Ishikawa (cell line): Measurements from ENCODE around the gene CARS1.

Source experiments
- CEBPB ChIP-seq: IDR thresholded peaks from 2 replicates; pipeline ENCODE4 v1.6.1; 2012
- CREB1 ChIP-seq: IDR thresholded peaks from 2 replicates; pipeline ENCODE4 v1.6.1; 2012; ENCODE audit warnings: low read depth
- EGR1 ChIP-seq: IDR thresholded peaks from 2 replicates; pipeline ENCODE4 v1.6.1; 2012
- EP300 ChIP-seq: IDR thresholded peaks from 2 replicates; pipeline ENCODE4 v1.6.1; 2012; ENCODE audit warnings: borderline replicate concordance
- FOXM1 ChIP-seq: IDR thresholded peaks from 2 replicates; pipeline ENCODE4 v1.6.1; 2012; ENCODE audit warnings: low read depth, borderline replicate concordance
- NFIC ChIP-seq: IDR thresholded peaks from 2 replicates; pipeline ENCODE4 v1.6.1; 2012
- RAD21 ChIP-seq: IDR thresholded peaks from 2 replicates; pipeline ENCODE4 v1.6.1; 2012; ENCODE audit warnings: low read depth
- TAF1 ChIP-seq: IDR thresholded peaks from 2 replicates; pipeline ENCODE4 v1.6.1; 2012; ENCODE audit warnings: low read depth, mild to moderate bottlenecking
- TCF12 ChIP-seq: IDR thresholded peaks from 2 replicates; pipeline ENCODE4 v1.6.1; 2012; ENCODE audit warnings: low read depth
- TEAD4 ChIP-seq: IDR thresholded peaks from 2 replicates; pipeline ENCODE4 v1.6.1; 2012
- YY1 ChIP-seq: IDR thresholded peaks from 2 replicates; pipeline ENCODE4 v1.6.1; 2012; ENCODE audit warnings: low read depth
- ZBTB7A ChIP-seq: IDR thresholded peaks from 2 replicates; pipeline ENCODE4 v1.6.1; 2012; ENCODE audit warnings: low read depth
- TF ChIP-seq, protein P1 (sequence below): IDR thresholded peaks from 2 replicates; pipeline ENCODE4 v1.6.1; 2012
- TF ChIP-seq, protein P2 (sequence below): IDR thresholded peaks from 2 replicates; pipeline ENCODE4 v1.6.1; 2012
- TF ChIP-seq, protein P3 (sequence below): IDR thresholded peaks from 2 replicates; pipeline ENCODE4 v1.6.1; 2012; ENCODE audit warnings: low read depth, mild to moderate bottlenecking

The CARS1 gene

DNA sequence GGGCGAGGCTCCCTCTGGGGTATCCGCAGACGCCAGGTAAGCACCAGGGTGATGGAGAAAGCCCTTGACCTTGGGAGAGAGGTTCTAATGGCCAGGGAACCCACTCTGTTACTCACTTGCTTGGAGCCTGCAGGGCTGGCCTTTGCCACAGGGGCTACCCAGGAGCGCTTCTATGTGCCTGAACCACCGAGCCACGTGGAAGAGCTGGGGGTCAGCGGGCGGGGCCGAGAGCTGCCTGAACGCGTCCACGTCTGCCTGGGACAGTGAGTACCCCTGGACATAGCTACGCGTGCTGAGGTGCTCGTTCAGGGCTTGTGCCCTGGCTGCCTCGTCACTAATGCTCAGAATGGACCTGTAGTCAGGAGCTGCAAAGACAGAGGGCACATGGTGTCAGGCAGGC is 9.6 kb downstream of the CARS1 start:
- TF ChIP-seq CEBPB, result no peak
- TF ChIP-seq TCF12, result no peak
- TF ChIP-seq, protein P1, sequence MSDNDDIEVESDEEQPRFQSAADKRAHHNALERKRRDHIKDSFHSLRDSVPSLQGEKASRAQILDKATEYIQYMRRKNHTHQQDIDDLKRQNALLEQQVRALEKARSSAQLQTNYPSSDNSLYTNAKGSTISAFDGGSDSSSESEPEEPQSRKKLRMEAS, result no peak
- TF ChIP-seq FOXM1, result no peak
- no peak for TF ChIP-seq TAF1
- no peak for TF ChIP-seq EGR1
- no peak for TF ChIP-seq ZBTB7A
- no peak for TF ChIP-seq EP300
- TF ChIP-seq TEAD4, result no peak
- TF ChIP-seq YY1, result no peak
- TF ChIP-seq CREB1, result no peak
- no peak for TF ChIP-seq RAD21

DNA sequence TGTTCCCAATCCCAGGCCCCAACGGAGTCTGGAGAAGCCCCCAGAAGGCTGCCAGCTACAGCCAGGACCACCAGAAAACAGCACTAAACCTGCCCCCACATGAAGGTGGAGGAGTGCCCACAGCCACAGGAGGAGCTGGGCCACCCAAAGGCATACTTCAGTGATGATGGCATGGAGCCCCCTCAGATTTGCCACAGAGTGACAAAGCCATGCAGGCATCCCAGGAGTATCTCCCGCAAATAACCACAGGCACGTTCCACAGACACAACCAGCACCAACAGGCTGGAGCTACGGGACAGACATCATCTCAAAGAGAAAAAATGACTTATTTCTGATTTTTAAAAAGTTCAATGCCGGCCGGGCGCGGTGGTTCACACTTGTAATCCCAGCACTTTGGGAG is 10.6 kb downstream of the CARS1 start:
- TF ChIP-seq, protein P1, result no peak
- TF ChIP-seq YY1 (no peak), EGR1 (no peak), TAF1 (no peak), EP300 (no peak), ZBTB7A (no peak), TEAD4 (no peak), CREB1 (no peak), CEBPB (no peak), FOXM1 (no peak), TCF12 (no peak)
- TF ChIP-seq, protein P2, sequence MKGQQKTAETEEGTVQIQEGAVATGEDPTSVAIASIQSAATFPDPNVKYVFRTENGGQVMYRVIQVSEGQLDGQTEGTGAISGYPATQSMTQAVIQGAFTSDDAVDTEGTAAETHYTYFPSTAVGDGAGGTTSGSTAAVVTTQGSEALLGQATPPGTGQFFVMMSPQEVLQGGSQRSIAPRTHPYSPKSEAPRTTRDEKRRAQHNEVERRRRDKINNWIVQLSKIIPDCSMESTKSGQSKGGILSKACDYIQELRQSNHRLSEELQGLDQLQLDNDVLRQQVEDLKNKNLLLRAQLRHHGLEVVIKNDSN, result no peak
- TF ChIP-seq, protein P3, sequence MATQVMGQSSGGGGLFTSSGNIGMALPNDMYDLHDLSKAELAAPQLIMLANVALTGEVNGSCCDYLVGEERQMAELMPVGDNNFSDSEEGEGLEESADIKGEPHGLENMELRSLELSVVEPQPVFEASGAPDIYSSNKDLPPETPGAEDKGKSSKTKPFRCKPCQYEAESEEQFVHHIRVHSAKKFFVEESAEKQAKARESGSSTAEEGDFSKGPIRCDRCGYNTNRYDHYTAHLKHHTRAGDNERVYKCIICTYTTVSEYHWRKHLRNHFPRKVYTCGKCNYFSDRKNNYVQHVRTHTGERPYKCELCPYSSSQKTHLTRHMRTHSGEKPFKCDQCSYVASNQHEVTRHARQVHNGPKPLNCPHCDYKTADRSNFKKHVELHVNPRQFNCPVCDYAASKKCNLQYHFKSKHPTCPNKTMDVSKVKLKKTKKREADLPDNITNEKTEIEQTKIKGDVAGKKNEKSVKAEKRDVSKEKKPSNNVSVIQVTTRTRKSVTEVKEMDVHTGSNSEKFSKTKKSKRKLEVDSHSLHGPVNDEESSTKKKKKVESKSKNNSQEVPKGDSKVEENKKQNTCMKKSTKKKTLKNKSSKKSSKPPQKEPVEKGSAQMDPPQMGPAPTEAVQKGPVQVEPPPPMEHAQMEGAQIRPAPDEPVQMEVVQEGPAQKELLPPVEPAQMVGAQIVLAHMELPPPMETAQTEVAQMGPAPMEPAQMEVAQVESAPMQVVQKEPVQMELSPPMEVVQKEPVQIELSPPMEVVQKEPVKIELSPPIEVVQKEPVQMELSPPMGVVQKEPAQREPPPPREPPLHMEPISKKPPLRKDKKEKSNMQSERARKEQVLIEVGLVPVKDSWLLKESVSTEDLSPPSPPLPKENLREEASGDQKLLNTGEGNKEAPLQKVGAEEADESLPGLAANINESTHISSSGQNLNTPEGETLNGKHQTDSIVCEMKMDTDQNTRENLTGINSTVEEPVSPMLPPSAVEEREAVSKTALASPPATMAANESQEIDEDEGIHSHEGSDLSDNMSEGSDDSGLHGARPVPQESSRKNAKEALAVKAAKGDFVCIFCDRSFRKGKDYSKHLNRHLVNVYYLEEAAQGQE, result no peak

DNA sequence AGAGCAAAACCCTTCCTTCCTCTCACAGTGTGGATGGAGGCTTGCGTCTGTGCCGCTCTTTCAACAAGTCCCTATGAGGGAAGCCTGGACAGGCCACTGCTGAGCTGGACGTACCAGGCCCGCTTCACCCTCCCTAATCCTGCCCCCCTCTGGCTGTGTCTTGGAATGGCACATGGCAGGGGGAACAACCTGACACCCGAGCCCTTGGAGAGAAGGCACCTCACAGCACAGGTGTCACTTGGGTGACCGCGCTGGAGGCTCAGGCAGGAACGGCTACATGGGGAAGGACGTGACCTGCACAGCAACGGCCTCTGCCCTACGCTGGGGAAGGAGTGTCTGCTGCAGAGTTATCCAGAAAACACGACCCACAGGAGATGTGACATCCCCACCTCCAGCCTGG is 11.0 kb downstream of the CARS1 start:
- TF ChIP-seq, protein P2, result no peak
- TF ChIP-seq CREB1, result no peak
- TF ChIP-seq EP300, result no peak
- TF ChIP-seq RAD21, result peak; percentile 22; the same call in 1 of the 2 replicates

DNA sequence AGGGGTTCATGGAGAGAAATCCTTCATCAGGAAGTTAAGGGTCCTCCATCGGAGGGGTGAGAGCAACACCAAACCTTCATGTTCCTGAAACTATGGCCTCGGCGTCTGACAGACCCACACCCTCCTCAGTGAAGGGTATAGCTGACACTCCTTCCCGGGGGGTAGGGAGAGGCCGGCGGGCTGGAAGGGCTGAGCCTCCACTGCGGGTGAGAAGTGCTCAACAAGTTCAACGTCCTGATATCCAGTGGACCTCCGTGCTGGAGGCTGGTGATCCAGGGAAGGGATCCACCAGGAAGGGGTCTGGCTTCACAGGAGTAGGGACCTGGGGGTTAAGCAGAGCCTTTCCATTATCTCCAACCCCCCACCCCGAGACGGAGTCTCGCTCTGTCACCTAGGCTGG is 12.3 kb downstream of the CARS1 start:
- TF ChIP-seq, protein P1, result no peak
- TF ChIP-seq TEAD4, result no peak
- TF ChIP-seq RAD21, result no peak
- no peak for TF ChIP-seq EGR1
- no peak for TF ChIP-seq YY1
- TF ChIP-seq, protein P2, result no peak
- no peak for TF ChIP-seq NFIC
- TF ChIP-seq CREB1, result no peak
- TF ChIP-seq EP300, result no peak
- no peak for TF ChIP-seq FOXM1
- no peak for TF ChIP-seq TCF12
- TF ChIP-seq TAF1, result no peak
- no peak for TF ChIP-seq ZBTB7A
- TF ChIP-seq, protein P3, result no peak
- TF ChIP-seq CEBPB, result no peak

DNA sequence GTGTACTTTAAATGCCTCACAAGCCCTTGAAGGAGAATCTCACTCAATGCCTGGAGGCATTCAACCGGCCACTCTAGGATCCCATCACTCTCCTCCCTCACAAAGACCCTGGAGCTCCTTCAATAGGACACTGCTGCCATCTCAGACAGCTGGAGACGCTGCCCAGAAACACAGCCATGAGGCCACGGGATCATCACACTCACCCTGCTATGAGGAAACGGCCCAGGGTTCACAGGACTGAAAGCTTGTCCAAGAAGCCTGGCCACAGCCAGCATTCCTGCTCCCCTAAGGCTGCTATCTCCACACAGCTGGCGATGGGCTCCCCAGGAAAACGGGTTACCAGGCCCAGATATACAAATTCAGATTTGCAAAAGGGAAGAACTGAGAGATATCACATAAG is 13.2 kb downstream of the CARS1 start:
- TF ChIP-seq FOXM1 (no peak), EGR1 (no peak), NFIC (no peak), ZBTB7A (no peak), TAF1 (no peak), RAD21 (no peak), CEBPB (no peak), TCF12 (no peak), YY1 (no peak), EP300 (no peak), TEAD4 (no peak), CREB1 (no peak)
- TF ChIP-seq, protein P3, result no peak
- TF ChIP-seq, protein P1, result no peak
- TF ChIP-seq, protein P2, result no peak
